Gastrocnemius medialis (tissue), 4 donors: ENCODE data around the gene VAV2. TPM values are rescaled to one million over a fixed set of nuclear protein-coding genes. Genes with fewer than 3 reads are reported as not detected.

Experiments used
- ATAC-seq, 2 donors: fragments of 150-250 bp; one replicate each; pipeline ENCODE4 v1.9.1; 2016
- DNase-seq, 2 donors: peaks; one replicate each; pipeline ENCODE4 v3.0.0-alpha.2; 2019
- H3K27ac ChIP-seq, 4 donors: fragments of 200-600 bp; sonication (generic); 1 replicate in 1 of 4; 2 replicates in 3 of 4; pipeline ENCODE4 v1.5.1; 2016 to 2018; ENCODE audit warnings: mild to moderate bottlenecking in 2 of 4, moderate library complexity in 1 of 4
- H3K27me3 ChIP-seq, 3 donors: fragments of 200-600 bp; sonication (generic) in 2 of 3; 1 replicate in 1 of 3; 2 replicates in 2 of 3; pipeline versions ENCODE4 v1.5.1 to v1.6.0; 2016 to 2019; ENCODE audit warnings: mild to moderate bottlenecking in 1 of 3, moderate library complexity in 1 of 3
- H3K36me3 ChIP-seq, 2 donors: fragments of 200-600 bp; sonication (generic) in 1 of 2; one replicate each; pipeline ENCODE4 v1.5.1; 2017 to 2018
- H3K4me1 ChIP-seq, 2 donors: fragments of 200-600 bp; sonication (generic) in 1 of 2; one replicate each; pipeline ENCODE4 v1.5.1; 2016 to 2017; ENCODE audit warnings: mild to moderate bottlenecking in 2 of 2
- H3K4me3 ChIP-seq, 4 donors: fragments of 200-600 bp; sonication (generic) in 3 of 4; 1 replicate in 1 of 4; 2 replicates in 3 of 4; pipeline ENCODE4 v1.5.1; 2016 to 2019; ENCODE audit warnings: mild to moderate bottlenecking in 2 of 4
- H3K9me3 ChIP-seq, 3 donors: fragments of 200-600 bp; sonication (generic) in 2 of 3; 1 replicate in 1 of 3; 2 replicates in 2 of 3; pipeline ENCODE4 v1.5.1; 2016 to 2019
- CTCF ChIP-seq, 5 experiments: fragments of 450-650 bp in 3 of 5; fragments of 200-600 bp in 2 of 5; sonication (generic) in 2 of 5; IDR thresholded peaks in 4 of 5; conservative IDR thresholded peaks in 1 of 5; 1 replicate in 4 of 5; 2 replicates in 1 of 5; pipeline ENCODE4 v1.5.1; 2016 to 2019; ENCODE audit warnings: antibody characterized with exemption in 5 of 5, mild to moderate bottlenecking in 3 of 5, moderate library complexity in 3 of 5
- POLR2A ChIP-seq, 2 donors: fragments of 450-650 bp; IDR thresholded peaks; one replicate each; pipeline ENCODE4 v1.6.1; 2017; ENCODE audit warnings: antibody characterized with exemption in 2 of 2, mild to moderate bottlenecking in 2 of 2, moderate library complexity in 2 of 2
- in situ Hi-C, 4 donors: fragments of 200-750 bp; cut with MboI; loops; one replicate each; pipeline versions ENCODE4 v1.15.0 to v1.8.0; 2017; ENCODE audit warnings: low sequenced_read_pairs in 4 of 4
- intact Hi-C: fragments of 100-400 bp; cut with DNase I; formaldehyde crosslinking; loops from one replicate; pipeline ENCODE4 v1.15.1; 2023; ENCODE audit warnings: low total_unique reads
- total RNA-seq, 4 donors: library from RNA; depleted of rRNA; stranded (reverse); fragments of >200 nt; gene quantifications; one replicate each; pipeline versions ENCODE4 v1.1.0 to v1.2.3, GENCODE V29; 2016

Gene VAV2
- total RNA-seq, 4 donors from 2014 or later, result 0.51 to 1.2 (median 0.97) TPM

- H3K4me3 ChIP-seq, result no peak overlapping the region
- H3K27ac ChIP-seq, result no peak overlapping the region
- DNase-seq (no peak), ATAC-seq (no peak)
- intact Hi-C loops, result no loop called here
- in situ Hi-C loops, result no loop called here
- TF ChIP-seq CTCF (IDR thresholded peaks at IDR 0.05 in 4 of 5, conservative IDR thresholded peaks at IDR 0.05 in 1 of 5) (no peak), POLR2A (IDR thresholded peaks at IDR 0.05) (no peak)
- no peaks in the 10 kb centered on the region for H3K36me3 ChIP-seq
- H3K4me1 ChIP-seq, result no peaks in the 10 kb centered on the region
- H3K9me3 ChIP-seq, result no peaks in the 10 kb centered on the region
- peaks cover 0 to 2% (median 0%) of the 10 kb centered on the region in 3 donors for H3K27me3 ChIP-seq
These were observed 107.0 kb downstream of the VAV2 start for GRCh38 chr9:133884907-133885744.

GRCh38 chr9:133882849-133883755, 109.0 kb downstream of the VAV2 start:
- TF ChIP-seq POLR2A (IDR thresholded peaks at IDR 0.05), result no peak
- no peak for TF ChIP-seq CTCF (IDR thresholded peaks at IDR 0.05 in 4 of 5, conservative IDR thresholded peaks at IDR 0.05 in 1 of 5)
- Histone ChIP-seq H3K4me1 (no peaks in the 10 kb centered on the region), H3K4me3 (no peak overlapping the region), H3K9me3 (no peaks in the 10 kb centered on the region), H3K36me3 (no peaks in the 10 kb centered on the region), H3K27me3 (no peaks in the 10 kb centered on the region), H3K27ac (no peak overlapping the region)
- intact Hi-C loops, result no loop called here
- ATAC-seq, result no peak
- in situ Hi-C loops, result no loop called here
- DNase-seq, result no peak

GRCh38 chr9:133881671-133882381, 110.3 kb downstream of the VAV2 start:
- ATAC-seq (no peak), DNase-seq (no peak)
- Histone ChIP-seq H3K27ac (no peak overlapping the region), H3K9me3 (no peaks in the 10 kb centered on the region), H3K4me1 (no peaks in the 10 kb centered on the region), H3K36me3 (no peaks in the 10 kb centered on the region), H3K27me3 (no peaks in the 10 kb centered on the region), H3K4me3 (no peak overlapping the region)
- TF ChIP-seq POLR2A (IDR thresholded peaks at IDR 0.05), result no peak
- no peak for TF ChIP-seq CTCF (IDR thresholded peaks at IDR 0.05 in 4 of 5, conservative IDR thresholded peaks at IDR 0.05 in 1 of 5)
- in situ Hi-C loops (no loop called here), intact Hi-C loops (no loop called here)

GRCh38 chr9:133880851-133881661, 111.1 kb downstream of the VAV2 start:
- TF ChIP-seq CTCF (IDR thresholded peaks at IDR 0.05 in 4 of 5, conservative IDR thresholded peaks at IDR 0.05 in 1 of 5), result no peak
- no peak for TF ChIP-seq POLR2A (IDR thresholded peaks at IDR 0.05)
- Histone ChIP-seq H3K27me3 (no peaks in the 10 kb centered on the region), H3K27ac (no peak overlapping the region), H3K9me3 (no peaks in the 10 kb centered on the region), H3K36me3 (no peaks in the 10 kb centered on the region), H3K4me3 (no peak overlapping the region), H3K4me1 (no peaks in the 10 kb centered on the region)
- in situ Hi-C loops, result no loop called here
- DNase-seq, result no peak
- no peak for ATAC-seq
- intact Hi-C loops, result no loop called here
